ENCODE data around the gene DLX3.

DLX3 gene

GRCh38 chr17:49969795-49970389, 25.1 kb downstream of the DLX3 start:
- Histone ChIP-seq H3K4me3 (ENCODE audit: low read depth, low read length) (no peak overlapping the region), H3K36me3 (no peaks in the 10 kb centered on the region), H3K4me1 (no peaks in the 10 kb centered on the region), H3K27me3 (peaks cover 94% of the 10 kb centered on the region), H3K9me3 (no peaks in the 10 kb centered on the region)
- DNase-seq: no peak
- TF ChIP-seq CTCF (IDR thresholded peaks at IDR 0.05; ENCODE audit: low read depth, low read length): no peak

GRCh38 chr17:49969134-49969759, 25.8 kb downstream of the DLX3 start, which contains the start of gene DLX4:
TSS of gene DLX4 (plus strand) at chr17:49969190. CDS start at chr17:49969469, 279 bp downstream.
- no peaks in the 10 kb centered on the region for H3K9me3 ChIP-seq
- peak within 1 kb of the TSS; percentile 80 for H3K4me3 ChIP-seq (ENCODE audit: low read depth, low read length)
- H3K27me3 ChIP-seq: peaks cover 97% of the 10 kb centered on the region
- no peaks in the 10 kb centered on the region for H3K36me3 ChIP-seq
- no peaks in the 10 kb centered on the region for H3K4me1 ChIP-seq
- TF ChIP-seq CTCF (IDR thresholded peaks at IDR 0.05; ENCODE audit: low read depth, low read length): no peak
- DNase-seq: no peak

GRCh38 chr17:49968405-49969133, 26.5 kb downstream of the DLX3 start:
- H3K27me3 ChIP-seq: peaks cover 97% of the 10 kb centered on the region
- H3K4me1 ChIP-seq: no peaks in the 10 kb centered on the region
- no peaks in the 10 kb centered on the region for H3K36me3 ChIP-seq
- TF ChIP-seq CTCF (IDR thresholded peaks at IDR 0.05; ENCODE audit: low read depth, low read length): no peak
- peak; percentile 88 for DNase-seq
- peak overlapping the region; percentile 80 for H3K4me3 ChIP-seq (ENCODE audit: low read depth, low read length)
- H3K9me3 ChIP-seq: no peaks in the 10 kb centered on the region

- peaks cover 97% of the 10 kb centered on the region for H3K27me3 ChIP-seq
- no peak for DNase-seq
- H3K4me3 ChIP-seq (ENCODE audit: low read depth, low read length): peak overlapping the region; percentile 80
- no peak for TF ChIP-seq CTCF (IDR thresholded peaks at IDR 0.05; ENCODE audit: low read depth, low read length)
- no peaks in the 10 kb centered on the region for H3K4me1 ChIP-seq
- no peaks in the 10 kb centered on the region for H3K36me3 ChIP-seq
- H3K9me3 ChIP-seq: no peaks in the 10 kb centered on the region
Measured at GRCh38 chr17:49967621-49968404, 27.2 kb downstream of the DLX3 start.

- no peak for TF ChIP-seq CTCF (IDR thresholded peaks at IDR 0.05; ENCODE audit: low read depth, low read length)
- H3K36me3 ChIP-seq: no peaks in the 10 kb centered on the region
- no peaks in the 10 kb centered on the region for H3K4me1 ChIP-seq
- H3K27me3 ChIP-seq: peaks cover 97% of the 10 kb centered on the region
- H3K9me3 ChIP-seq: no peaks in the 10 kb centered on the region
- no peak for DNase-seq
- no peak overlapping the region for H3K4me3 ChIP-seq (ENCODE audit: low read depth, low read length)
Measured at GRCh38 chr17:49967205-49967604, 27.8 kb downstream of the DLX3 start.
